RPMI8226 (cell line): ENCODE data around the gene PPP1R1B.

Source experiments
- DNase-seq: peaks from one replicate; pipeline ENCODE4 v3.0.0-alpha.2; 2015

The PPP1R1B gene

GRCh38 chr17:39634384-39634871 lies 7.7 kb downstream of the PPP1R1B start:
- DNase-seq = peak; percentile 48

- DNase-seq = no peak
Observed at GRCh38 chr17:39635614-39636176, 8.9 kb downstream of the PPP1R1B start.

- no peak for DNase-seq
Observed at GRCh38 chr17:39636587-39636926, 9.8 kb downstream of the PPP1R1B start.

GRCh38 chr17:39636927-39637736 lies 10.4 kb downstream of the PPP1R1B start, which contains the start of gene STARD3:
Gene STARD3, plus strand, starts transcription at chr17:39637144. Its CDS starts 16,388 bp downstream, at chr17:39653532.
- DNase-seq = peak; percentile 92

GRCh38 chr17:39638317-39638716 lies 11.6 kb downstream of the PPP1R1B start:
- no peak for DNase-seq

- no peak for DNase-seq
Observed at GRCh38 chr17:39639043-39639442, 12.3 kb downstream of the PPP1R1B start.

- no peak for DNase-seq
Observed at GRCh38 chr17:39639566-39640458, 13.1 kb downstream of the PPP1R1B start.

- DNase-seq = no peak
Observed at GRCh38 chr17:39640591-39641031, 13.9 kb downstream of the PPP1R1B start.

GRCh38 chr17:39641097-39641496 lies 14.3 kb downstream of the PPP1R1B start:
- no peak for DNase-seq

GRCh38 chr17:39641883-39642282 lies 15.1 kb downstream of the PPP1R1B start:
- no peak for DNase-seq

- DNase-seq = no peak
Observed at GRCh38 chr17:39642291-39643074, 15.7 kb downstream of the PPP1R1B start.

- no peak for DNase-seq
Observed at GRCh38 chr17:39643271-39643670, 16.5 kb downstream of the PPP1R1B start.

GRCh38 chr17:39647256-39647655 lies 20.5 kb downstream of the PPP1R1B start:
- no peak for DNase-seq

- no peak for DNase-seq
Observed at GRCh38 chr17:39648616-39649366, 22.0 kb downstream of the PPP1R1B start.

GRCh38 chr17:39650121-39650579 lies 23.4 kb downstream of the PPP1R1B start:
- DNase-seq = no peak

GRCh38 chr17:39651923-39652586 lies 25.3 kb downstream of the PPP1R1B start:
- DNase-seq = no peak

GRCh38 chr17:39652587-39653315 lies 26.0 kb downstream of the PPP1R1B start:
- DNase-seq = no peak

GRCh38 chr17:39653316-39653661 lies 26.5 kb downstream of the PPP1R1B start:
- DNase-seq = no peak

GRCh38 chr17:39653662-39654331 lies 27.0 kb downstream of the PPP1R1B start:
- DNase-seq = peak; percentile 76

GRCh38 chr17:39655105-39655504 lies 28.4 kb downstream of the PPP1R1B start:
- no peak for DNase-seq
